WTC11 (cell line): ENCODE results near the gene ATP11A. TPM values are rescaled to one million over a fixed set of nuclear protein-coding genes. Genes with fewer than 3 reads are reported as not detected.
A peak's percentile ranks its signal among the peaks of the same experiment; 100 is the strongest.

Experiments used
- ATAC-seq: fragments of 200-7000 bp; cut with Tn5 transposase; 2 replicates; pipeline ENCODE4 v1.10.0; 2021; ENCODE audit warnings: mild to moderate bottlenecking, moderate library complexity
- CTCF ChIA-PET: fragments of 300-600 bp; sonication (Branson Sonifier 250); formaldehyde crosslinking; loops from one replicate; lab custom pipeline; 2021; ENCODE audit warnings: antibody characterized with exemption; lab: Charles Lee
- POLR2A ChIA-PET: fragments of 350-600 bp; sonication (Branson Sonifier 250); formaldehyde crosslinking; loops from one replicate; lab custom pipeline; 2021; ENCODE audit warnings: antibody characterized with exemption; lab: Charles Lee
- DNase-seq: peaks from one replicate; pipeline ENCODE4 v3.0.0; 2021; ENCODE audit warnings: low spot score
- H3K27ac Mint-ChIP-seq: 2 replicates; pipeline ENCODE4 v1.8.0; 2021; ENCODE audit warnings: mixed read lengths
- H3K27me3 Mint-ChIP-seq: 2 replicates; pipeline ENCODE4 v1.8.0; 2021; ENCODE audit warnings: low read depth, mild to moderate bottlenecking, moderate library complexity, mixed read lengths
- H3K36me3 Mint-ChIP-seq: 2 replicates; pipeline ENCODE4 v1.8.0; 2021; ENCODE audit warnings: mixed read lengths
- H3K4me1 Mint-ChIP-seq: 2 replicates; pipeline ENCODE4 v1.8.0; 2022; ENCODE audit warnings: mixed read lengths
- H3K4me3 Mint-ChIP-seq: 2 replicates; pipeline ENCODE4 v1.8.0; 2021; ENCODE audit warnings: mild to moderate bottlenecking, moderate library complexity, mixed read lengths
- H3K9me3 Mint-ChIP-seq: 2 replicates; pipeline ENCODE4 v1.8.0; 2021; ENCODE audit warnings: mixed read lengths
- CREM ChIP-seq: sonication (generic); formaldehyde crosslinking; IDR thresholded peaks from 2 replicates; pipeline ENCODE4 v1.8.1; 2022; ENCODE audit warnings: mild to moderate bottlenecking, missing genetic modification reagents, moderate library complexity
- E2F5 ChIP-seq: sonication (generic); formaldehyde crosslinking; IDR thresholded peaks from 2 replicates; pipeline ENCODE4 v1.8.1; 2022; ENCODE audit warnings: mild to moderate bottlenecking, moderate library complexity, missing genetic modification reagents
- ELF4 ChIP-seq: sonication (generic); formaldehyde crosslinking; IDR thresholded peaks from 2 replicates; pipeline ENCODE4 v1.8.1; 2022; ENCODE audit warnings: low read depth, mild to moderate bottlenecking, moderate library complexity, missing genetic modification reagents
- FOXJ3 ChIP-seq: sonication (generic); formaldehyde crosslinking; IDR thresholded peaks from 2 replicates; pipeline ENCODE4 v1.9.0; 2021; ENCODE audit warnings: missing genetic modification reagents, mild to moderate bottlenecking, borderline replicate concordance
- HMGA2 ChIP-seq: fragments of 250-450 bp; sonication (Bioruptor Pico); IDR thresholded peaks from 2 replicates; pipeline ENCODE4 v1.4.0; 2021; ENCODE audit warnings: mild to moderate bottlenecking, moderate library complexity
- HMGXB4 ChIP-seq: sonication (generic); formaldehyde crosslinking; IDR thresholded peaks from 2 replicates; pipeline ENCODE4 v1.8.1; 2023; ENCODE audit warnings: mild to moderate bottlenecking, moderate library complexity, missing genetic modification reagents
- IRF1 ChIP-seq: sonication (generic); formaldehyde crosslinking; IDR thresholded peaks from 2 replicates; pipeline ENCODE4 v1.8.0; 2023; ENCODE audit warnings: missing genetic modification reagents
- NR3C1 ChIP-seq: sonication (generic); formaldehyde crosslinking; conservative IDR thresholded peaks from 2 replicates; pipeline ENCODE4 v1.8.1; 2023; ENCODE audit warnings: low read depth, mild to moderate bottlenecking, missing genetic modification reagents
- OVOL2 ChIP-seq: fragments of 250-450 bp; sonication (Bioruptor Pico); IDR thresholded peaks from 2 replicates; pipeline ENCODE4 v1.9.0; 2021; ENCODE audit warnings: mild to moderate bottlenecking, borderline replicate concordance
- PREB ChIP-seq: sonication (generic); formaldehyde crosslinking; IDR thresholded peaks from 2 replicates; pipeline ENCODE4 v1.8.1; 2022; ENCODE audit warnings: mild to moderate bottlenecking, missing genetic modification reagents, moderate library complexity, borderline replicate concordance
- PRRX2 ChIP-seq: fragments of 250-450 bp; sonication (Bioruptor Pico); IDR thresholded peaks from 2 replicates; pipeline ENCODE4 v1.8.0; 2021; ENCODE audit warnings: mild to moderate bottlenecking
- RELA ChIP-seq: sonication (generic); formaldehyde crosslinking; IDR thresholded peaks from 2 replicates; pipeline ENCODE4 v1.8.1; 2022; ENCODE audit warnings: missing genetic modification reagents, mild to moderate bottlenecking, borderline replicate concordance
- SOX15 ChIP-seq: fragments of 250-450 bp; sonication (Bioruptor Pico); IDR thresholded peaks from 2 replicates; pipeline ENCODE4 v1.9.0; 2021; ENCODE audit warnings: mild to moderate bottlenecking
- SP1 ChIP-seq: sonication (generic); formaldehyde crosslinking; conservative IDR thresholded peaks from 2 replicates; pipeline ENCODE4 v1.8.1; 2022; ENCODE audit warnings: missing genetic modification reagents
- STAT6 ChIP-seq: sonication (generic); formaldehyde crosslinking; conservative IDR thresholded peaks from 2 replicates; pipeline ENCODE4 v1.8.1; 2023; ENCODE audit warnings: mild to moderate bottlenecking, low read depth, missing genetic modification reagents, moderate library complexity
- TEAD4 ChIP-seq: sonication (generic); formaldehyde crosslinking; IDR thresholded peaks from 2 replicates; pipeline ENCODE4 v1.8.0; 2022; ENCODE audit warnings: mild to moderate bottlenecking, missing genetic modification reagents
- ZNF121 ChIP-seq: sonication (generic); formaldehyde crosslinking; IDR thresholded peaks from 2 replicates; pipeline ENCODE4 v1.8.0; 2023; ENCODE audit warnings: missing genetic modification reagents
- ZNF219 ChIP-seq: sonication (generic); formaldehyde crosslinking; IDR thresholded peaks from 2 replicates; pipeline ENCODE4 v1.8.0; 2023; ENCODE audit warnings: missing genetic modification reagents, mild to moderate bottlenecking, borderline replicate concordance
- ZNF671 ChIP-seq: fragments of 250-450 bp; sonication (Bioruptor Pico); IDR thresholded peaks from 2 replicates; pipeline ENCODE4 v1.8.0; 2021; ENCODE audit warnings: mild to moderate bottlenecking
- ZSCAN18 ChIP-seq: fragments of 250-450 bp; sonication (Bioruptor Pico); IDR thresholded peaks from 2 replicates; pipeline ENCODE4 v2.1.2; 2022; ENCODE audit warnings: mild to moderate bottlenecking, moderate library complexity
- total RNA-seq: library from RNA; stranded (reverse); gene quantifications from 3 replicates; pipeline ENCODE4 v1.2.3, GENCODE V29; 2021

The ATP11A gene
- total RNA-seq, 1 experiment from 2014 or later = 100 TPM

GRCh38 chr13:112782429-112783010 lies 92.7 kb downstream of the ATP11A start:
- H3K27me3 Mint-ChIP-seq = no peaks in the 10 kb centered on the region
- peaks cover 47% of the 10 kb centered on the region for H3K4me1 Mint-ChIP-seq
- H3K36me3 Mint-ChIP-seq = peaks cover 21% of the 10 kb centered on the region
- H3K4me3 Mint-ChIP-seq = no peak overlapping the region
- ChIA-PET CTCF (no interaction called here), POLR2A (no interaction called here)
- peak overlapping the region; percentile 88 for H3K27ac Mint-ChIP-seq
- DNase-seq (no peak), ATAC-seq (no peak)
- peaks cover 4% of the 10 kb centered on the region for H3K9me3 Mint-ChIP-seq
- no peak for TF ChIP-seq SOX15 (CRISPR knock-in tag)
- no peak for TF ChIP-seq FOXJ3
- TF ChIP-seq SP1 (CRISPR knock-in tag) = no peak
- no peak for TF ChIP-seq OVOL2 (CRISPR knock-in tag)
- no peak for TF ChIP-seq TEAD4 (CRISPR knock-in tag)
- no peak for TF ChIP-seq ZNF671 (CRISPR knock-in tag)
- no peak for TF ChIP-seq RELA (CRISPR knock-in tag)
- no peak for TF ChIP-seq ZNF219

- H3K9me3 Mint-ChIP-seq = peaks cover 10% of the 10 kb centered on the region
- CTCF ChIA-PET = interaction anchor here (1.0 to 1.1 kb wide), 4 partner anchors 9 to 159 kb away, joined by 3 to 4 read pairs (median 4); no protein-coding TSS in a partner anchor
- peaks cover 23% of the 10 kb centered on the region for H3K36me3 Mint-ChIP-seq
- H3K4me3 Mint-ChIP-seq = no peak overlapping the region
- no peak for TF ChIP-seq E2F5 (CRISPR knock-in tag)
- TF ChIP-seq RELA (CRISPR knock-in tag) = no peak
- no peak for TF ChIP-seq HMGA2 (CRISPR knock-in tag)
- no peak for TF ChIP-seq STAT6
- TF ChIP-seq IRF1 (CRISPR knock-in tag) = no peak
- no peak for TF ChIP-seq PRRX2
- TF ChIP-seq CREM (CRISPR knock-in tag) = no peak
- no peak for TF ChIP-seq ZNF219
- TF ChIP-seq ELF4 (CRISPR knock-in tag) = no peak
- TF ChIP-seq ZNF121 (CRISPR knock-in tag) = no peak
- no peak for TF ChIP-seq ZSCAN18 (CRISPR knock-in tag)
- TF ChIP-seq PREB (CRISPR knock-in tag) = no peak
- no peak for TF ChIP-seq NR3C1
- no peak for TF ChIP-seq HMGXB4
- TF ChIP-seq ZNF671 (CRISPR knock-in tag) = no peak
- peak overlapping the region; percentile 88 for H3K27ac Mint-ChIP-seq
- peaks cover 47% of the 10 kb centered on the region for H3K4me1 Mint-ChIP-seq
- ATAC-seq (no peak), DNase-seq (no peak)
- POLR2A ChIA-PET = interaction anchor here (1.4 kb wide), 1 partner anchor 9 kb away, joined by 3 read pairs; no protein-coding TSS in a partner anchor
- H3K27me3 Mint-ChIP-seq = no peaks in the 10 kb centered on the region
These were observed 93.5 kb downstream of the ATP11A start for GRCh38 chr13:112783135-112783977.
